HCT116 (cell line): ENCODE measurements around the gene OLFML2B. TPM values are rescaled to one million over a fixed set of nuclear protein-coding genes. Genes with fewer than 3 reads are reported as not detected.

Experiments
- ATAC-seq: fragments of 200-7000 bp; cut with Tn5 transposase; 2 replicates; pipeline ENCODE4 v1.9.1; 2020; ENCODE audit warnings: mild to moderate bottlenecking, moderate library complexity
- BruUV-seq: library from RNA; stranded (reverse); fragments of 400-500 nt; replicated peaks from 2 replicates; lab custom pipeline; 2021; lab: Mats Ljungman, UMichigan
- CTCF ChIA-PET: fragments of 300-600 bp; sonication (Branson Sonifier 250); formaldehyde crosslinking; loops from one replicate; lab custom pipeline; 2021; ENCODE audit warnings: antibody characterized with exemption; lab: Charles Lee
- POLR2A ChIA-PET: fragments of 300-600, 350-600 bp; sonication (Branson Sonifier 250); formaldehyde crosslinking; loops from one replicate; lab custom pipeline; 2021; ENCODE audit warnings: antibody characterized with exemption; lab: Charles Lee
- RAD21 ChIA-PET, 2 experiments: fragments of 300-600 bp; sonication (Branson Sonifier 250); formaldehyde crosslinking; loops; one replicate each; lab custom pipeline; 2023; ENCODE audit warnings: low total read pairs in 2 of 2; ENCODE audit not compliant: uncharacterized antibody in 2 of 2, unreplicated experiment in 2 of 2, low non-redundant PET in 1 of 2; lab: Charles Lee
- DNase-seq: peaks from one replicate; pipeline ENCODE4 v3.0.0-alpha.2; 2010; ENCODE audit warnings: low read depth, low spot score
- H2AFZ ChIP-seq: fragments of 200-600 bp; shearing (Covaris generic), sonication (generic); 2 replicates; pipeline ENCODE4 v1.6.1; 2017; ENCODE audit warnings: low read depth, mixed run types, mixed read lengths, antibody characterized with exemption, low read length; ENCODE audit not compliant: poor library complexity, severe bottlenecking
- H3K27ac ChIP-seq: 2 replicates; pipeline ENCODE4 v1.5.1; 2012; ENCODE audit warnings: low read depth, low read length
- H3K27me3 ChIP-seq: fragments of 200-600 bp; sonication (generic); 2 replicates; pipeline ENCODE4 v1.6.1; 2016; ENCODE audit warnings: mixed run types, low read length, mixed read lengths; ENCODE audit not compliant: insufficient read depth
- H3K36me3 ChIP-seq, 2 experiments: fragments of 200-500 bp in 1 of 2; fragments of 200-600 bp in 1 of 2; sonication (Bioruptor generic) in 1 of 2; sonication (generic) in 1 of 2; 2 replicates each; pipeline versions ENCODE4 v1.5.1 to v1.6.1; 2014 to 2016; ENCODE audit warnings: low read length in 2 of 2, inconsistent platforms in 1 of 2, mixed read lengths in 1 of 2, mixed run types in 1 of 2; ENCODE audit not compliant: insufficient read depth in 2 of 2, control insufficient read depth in 1 of 2
- H3K4me1 ChIP-seq, 2 experiments: fragments of 200-600 bp in 1 of 2; sonication (generic) in 1 of 2; 2 replicates each; pipeline versions ENCODE4 v1.5.1 to v1.6.1; 2012 to 2017; ENCODE audit warnings: low read length in 2 of 2, inconsistent platforms in 1 of 2, mild to moderate bottlenecking in 1 of 2, mixed read lengths in 1 of 2, mixed run types in 1 of 2, moderate library complexity in 1 of 2; ENCODE audit not compliant: insufficient read depth in 2 of 2, control insufficient read depth in 1 of 2
- H3K4me2 ChIP-seq: fragments of 200-600 bp; sonication (generic); 2 replicates; pipeline ENCODE4 v1.6.1; 2017; ENCODE audit warnings: mixed run types, low read length, mixed read lengths
- H3K4me3 ChIP-seq, 2 experiments: fragments of 200-600 bp in 1 of 2; sonication (generic) in 1 of 2; replicated peaks in 1 of 2; 2 replicates each; pipeline ENCODE4 v1.5.1; 2011 to 2016; ENCODE audit warnings: low read length in 2 of 2, control low read depth in 1 of 2, low read depth in 1 of 2, mild to moderate bottlenecking in 1 of 2, mixed read lengths in 1 of 2, mixed run types in 1 of 2
- H3K79me2 ChIP-seq: fragments of 200-600 bp; sonication (generic); 2 replicates; pipeline ENCODE4 v1.6.1; 2017; ENCODE audit warnings: mild to moderate bottlenecking, mixed run types, low read length, moderate library complexity, mixed read lengths; ENCODE audit not compliant: insufficient read depth
- H3K9ac ChIP-seq: fragments of 200-600 bp; sonication (generic); 2 replicates; pipeline ENCODE4 v1.6.1; 2016; ENCODE audit warnings: low read length, mixed read lengths
- H3K9me2 ChIP-seq: fragments of 200-600 bp; sonication (generic), shearing (Covaris generic); 2 replicates; pipeline ENCODE4 v1.6.1; 2017; ENCODE audit warnings: mixed run types, mild to moderate bottlenecking, moderate library complexity; ENCODE audit not compliant: insufficient read depth
- H3K9me3 ChIP-seq, 2 experiments: fragments of 200-500 bp in 1 of 2; fragments of 200-600 bp in 1 of 2; sonication (Bioruptor generic) in 1 of 2; sonication (generic) in 1 of 2; 2 replicates each; pipeline ENCODE4 v1.6.1; 2014 to 2017; ENCODE audit warnings: low read length in 2 of 2, mixed read lengths in 2 of 2, inconsistent platforms in 1 of 2, low read depth in 1 of 2, mild to moderate bottlenecking in 1 of 2, mixed run types in 1 of 2, moderate library complexity in 1 of 2; ENCODE audit not compliant: control insufficient read depth in 1 of 2, insufficient read depth in 1 of 2
- H4K20me1 ChIP-seq: fragments of 200-600 bp; sonication (generic), shearing (Covaris generic); 2 replicates; pipeline ENCODE4 v1.6.1; 2017; ENCODE audit warnings: mixed run types, mild to moderate bottlenecking, moderate library complexity; ENCODE audit not compliant: insufficient read depth
- CEBPB ChIP-seq: IDR thresholded peaks from 2 replicates; pipeline ENCODE4 v1.6.1; 2012; ENCODE audit warnings: low read depth
- EGR1 ChIP-seq: IDR thresholded peaks from 2 replicates; pipeline ENCODE4 v1.6.1; 2012; ENCODE audit warnings: low read depth
- ELF1 ChIP-seq: IDR thresholded peaks from 2 replicates; pipeline ENCODE4 v1.6.1; 2012; ENCODE audit warnings: low read depth, borderline replicate concordance
- EZH2 ChIP-seq: fragments of 200-600 bp; sonication (generic); IDR thresholded peaks from 2 replicates; pipeline ENCODE4 v1.6.1; 2017; ENCODE audit warnings: antibody characterized with exemption, mixed run types
- EZH2phosphoT487 ChIP-seq: fragments of 200-600 bp; IDR thresholded peaks from 2 replicates; pipeline ENCODE4 v1.6.1; 2018; ENCODE audit warnings: antibody characterized with exemption, borderline replicate concordance
- FOSL1 ChIP-seq: IDR thresholded peaks from 2 replicates; pipeline ENCODE4 v1.6.1; 2012; ENCODE audit warnings: low read depth
- JUND ChIP-seq: IDR thresholded peaks from 2 replicates; pipeline ENCODE4 v1.6.1; 2012
- POLR2A ChIP-seq: IDR thresholded peaks from 2 replicates; pipeline ENCODE4 v1.7.0; 2011; ENCODE audit warnings: borderline replicate concordance; ENCODE audit not compliant: insufficient read depth, insufficient read length; ENCODE audit errors: extremely low read depth
- RAD21 ChIP-seq: IDR thresholded peaks from 2 replicates; pipeline ENCODE4 v1.6.1; 2012; ENCODE audit warnings: low read depth, mild to moderate bottlenecking
- TCF7L2 ChIP-seq: IDR thresholded peaks from 2 replicates; pipeline ENCODE4 v1.7.0; 2011; ENCODE audit warnings: borderline replicate concordance, inconsistent platforms; ENCODE audit not compliant: insufficient read depth, insufficient read length; ENCODE audit errors: extremely low read depth
- YY1 ChIP-seq: IDR thresholded peaks from 2 replicates; pipeline ENCODE4 v1.6.1; 2011; ENCODE audit warnings: low read length, low read depth, moderate library complexity, mild to moderate bottlenecking; ENCODE audit not compliant: insufficient replicate concordance; ENCODE audit errors: extremely low read depth
- ZFX ChIP-seq: fragments of 450-650 bp; IDR thresholded peaks from 2 replicates; pipeline ENCODE4 v1.6.1; 2017
- ZNF274 ChIP-seq: fragments of 200-500 bp; sonication (Bioruptor generic); IDR thresholded peaks from 2 replicates; pipeline ENCODE4 v1.6.1; 2014; ENCODE audit warnings: mild to moderate bottlenecking, low read depth, low read length, inconsistent platforms
- intact Hi-C: fragments of 100-400 bp; cut with micrococcal nuclease; formaldehyde crosslinking; loops from 2 replicates; pipeline ENCODE4 v1.10.0; 2022
- total RNA-seq: library from RNA; stranded (reverse); gene quantifications from one replicate; pipeline ENCODE4 v1.2.1, GENCODE V29; 2021; ENCODE audit not compliant: unreplicated experiment
- TF ChIP-seq, protein P1 (sequence below): IDR thresholded peaks from 2 replicates; pipeline ENCODE4 v1.6.1; 2012
- TF ChIP-seq, protein P2 (sequence below), 3 experiments: fragments of 200-600 bp in 1 of 3; sonication (generic) in 1 of 3; IDR thresholded peaks in 2 of 3; conservative IDR thresholded peaks in 1 of 3; 2 replicates each; pipeline ENCODE4 v1.5.1; 2012 to 2017; ENCODE audit warnings: low read depth in 2 of 3, low read length in 2 of 3, antibody characterized with exemption in 1 of 3, borderline replicate concordance in 1 of 3, control low read depth in 1 of 3, mild to moderate bottlenecking in 1 of 3, mixed read lengths in 1 of 3, mixed run types in 1 of 3, moderate library complexity in 1 of 3; ENCODE audit not compliant: insufficient read depth in 1 of 3
- TF ChIP-seq, protein P3 (sequence below): IDR thresholded peaks from 2 replicates; pipeline ENCODE4 v1.6.1; 2012
- TF ChIP-seq, protein P4 (sequence below): IDR thresholded peaks from 2 replicates; pipeline ENCODE4 v1.6.1; 2011; ENCODE audit warnings: mild to moderate bottlenecking, low read length, moderate library complexity; ENCODE audit not compliant: insufficient replicate concordance; ENCODE audit errors: extremely low read depth
- TF ChIP-seq, protein P5 (sequence below): IDR thresholded peaks from 2 replicates; pipeline ENCODE4 v1.6.1; 2012; ENCODE audit warnings: low read depth

The OLFML2B gene
- total RNA-seq, 1 experiment from 2014 or later: 1.3 TPM

DNA sequence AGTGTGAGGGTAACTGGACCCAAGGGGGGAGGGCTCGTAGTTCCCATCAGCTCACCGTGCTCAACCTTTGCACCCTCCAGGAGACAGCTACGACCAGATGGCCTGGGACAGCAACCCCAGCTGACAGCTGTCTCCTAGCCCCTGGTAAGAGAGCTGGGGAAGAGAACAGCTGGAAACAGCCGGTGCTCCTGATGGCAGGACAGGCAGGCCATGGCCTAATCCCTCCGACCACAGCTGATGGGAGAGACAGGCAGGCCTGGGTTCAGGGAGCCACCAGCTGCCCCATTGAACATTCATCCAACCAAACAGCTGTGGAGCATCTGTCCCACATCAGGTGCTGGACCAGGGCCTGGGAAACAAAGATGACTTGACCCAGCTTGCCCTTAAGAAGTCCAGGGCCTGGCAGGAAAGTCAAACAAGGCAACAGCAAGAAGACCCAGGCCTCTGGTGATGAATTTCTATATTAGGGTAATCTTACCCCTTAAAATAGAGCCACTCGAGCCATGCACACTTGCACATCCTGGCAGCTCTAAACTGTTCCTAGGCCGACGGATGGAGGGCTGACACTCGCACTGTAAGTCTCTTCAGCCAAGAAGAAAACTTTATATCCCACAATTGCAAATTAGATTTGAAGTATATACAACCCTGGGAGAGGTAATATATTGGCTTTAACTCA is 12.2 kb downstream of the OLFML2B start:
- H3K27me3 ChIP-seq: no peaks in the 10 kb centered on the region
- no peak for DNase-seq
- no peaks in the 10 kb centered on the region for H3K9me2 ChIP-seq
- no peak for ATAC-seq
- intact Hi-C loops: no loop called here
- no peak overlapping the region for H3K9ac ChIP-seq
- H3K4me3 ChIP-seq: no peak overlapping the region
- CTCF ChIA-PET: interaction anchor here (1.2 kb wide), 1 partner anchor 26 kb away, joined by 3 read pairs; no protein-coding TSS in a partner anchor
- no peaks in the 10 kb centered on the region for H4K20me1 ChIP-seq
- no peak overlapping the region for H2AFZ ChIP-seq
- POLR2A ChIA-PET: no interaction called here
- no peak overlapping the region for H3K27ac ChIP-seq
- H3K36me3 ChIP-seq: no peaks in the 10 kb centered on the region
- H3K4me1 ChIP-seq: no peaks in the 10 kb centered on the region
- RAD21 ChIA-PET: no interaction called here
- no peaks in the 10 kb centered on the region for H3K79me2 ChIP-seq
- TF ChIP-seq, protein P1, sequence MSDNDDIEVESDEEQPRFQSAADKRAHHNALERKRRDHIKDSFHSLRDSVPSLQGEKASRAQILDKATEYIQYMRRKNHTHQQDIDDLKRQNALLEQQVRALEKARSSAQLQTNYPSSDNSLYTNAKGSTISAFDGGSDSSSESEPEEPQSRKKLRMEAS: no peak
- TF ChIP-seq EGR1 (no peak), ELF1 (no peak), ZFX (no peak), POLR2A (no peak), FOSL1 (no peak), EZH2 (no peak), EZH2phosphoT487 (no peak), TCF7L2 (no peak), JUND (no peak), RAD21 (no peak), YY1 (no peak), CEBPB (no peak), ZNF274 (no peak)
- TF ChIP-seq, protein P2, sequence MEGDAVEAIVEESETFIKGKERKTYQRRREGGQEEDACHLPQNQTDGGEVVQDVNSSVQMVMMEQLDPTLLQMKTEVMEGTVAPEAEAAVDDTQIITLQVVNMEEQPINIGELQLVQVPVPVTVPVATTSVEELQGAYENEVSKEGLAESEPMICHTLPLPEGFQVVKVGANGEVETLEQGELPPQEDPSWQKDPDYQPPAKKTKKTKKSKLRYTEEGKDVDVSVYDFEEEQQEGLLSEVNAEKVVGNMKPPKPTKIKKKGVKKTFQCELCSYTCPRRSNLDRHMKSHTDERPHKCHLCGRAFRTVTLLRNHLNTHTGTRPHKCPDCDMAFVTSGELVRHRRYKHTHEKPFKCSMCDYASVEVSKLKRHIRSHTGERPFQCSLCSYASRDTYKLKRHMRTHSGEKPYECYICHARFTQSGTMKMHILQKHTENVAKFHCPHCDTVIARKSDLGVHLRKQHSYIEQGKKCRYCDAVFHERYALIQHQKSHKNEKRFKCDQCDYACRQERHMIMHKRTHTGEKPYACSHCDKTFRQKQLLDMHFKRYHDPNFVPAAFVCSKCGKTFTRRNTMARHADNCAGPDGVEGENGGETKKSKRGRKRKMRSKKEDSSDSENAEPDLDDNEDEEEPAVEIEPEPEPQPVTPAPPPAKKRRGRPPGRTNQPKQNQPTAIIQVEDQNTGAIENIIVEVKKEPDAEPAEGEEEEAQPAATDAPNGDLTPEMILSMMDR (IDR thresholded peaks at IDR 0.05 in 2 of 3, conservative IDR thresholded peaks at IDR 0.05 in 1 of 3; ENCODE audit: borderline replicate concordance in 1 of 3, insufficient read depth in 1 of 3, low read depth in 2 of 3, low read length in 2 of 3): no peak
- TF ChIP-seq, protein P3, sequence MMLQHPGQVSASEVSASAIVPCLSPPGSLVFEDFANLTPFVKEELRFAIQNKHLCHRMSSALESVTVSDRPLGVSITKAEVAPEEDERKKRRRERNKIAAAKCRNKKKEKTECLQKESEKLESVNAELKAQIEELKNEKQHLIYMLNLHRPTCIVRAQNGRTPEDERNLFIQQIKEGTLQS: no peak
- TF ChIP-seq, protein P4, sequence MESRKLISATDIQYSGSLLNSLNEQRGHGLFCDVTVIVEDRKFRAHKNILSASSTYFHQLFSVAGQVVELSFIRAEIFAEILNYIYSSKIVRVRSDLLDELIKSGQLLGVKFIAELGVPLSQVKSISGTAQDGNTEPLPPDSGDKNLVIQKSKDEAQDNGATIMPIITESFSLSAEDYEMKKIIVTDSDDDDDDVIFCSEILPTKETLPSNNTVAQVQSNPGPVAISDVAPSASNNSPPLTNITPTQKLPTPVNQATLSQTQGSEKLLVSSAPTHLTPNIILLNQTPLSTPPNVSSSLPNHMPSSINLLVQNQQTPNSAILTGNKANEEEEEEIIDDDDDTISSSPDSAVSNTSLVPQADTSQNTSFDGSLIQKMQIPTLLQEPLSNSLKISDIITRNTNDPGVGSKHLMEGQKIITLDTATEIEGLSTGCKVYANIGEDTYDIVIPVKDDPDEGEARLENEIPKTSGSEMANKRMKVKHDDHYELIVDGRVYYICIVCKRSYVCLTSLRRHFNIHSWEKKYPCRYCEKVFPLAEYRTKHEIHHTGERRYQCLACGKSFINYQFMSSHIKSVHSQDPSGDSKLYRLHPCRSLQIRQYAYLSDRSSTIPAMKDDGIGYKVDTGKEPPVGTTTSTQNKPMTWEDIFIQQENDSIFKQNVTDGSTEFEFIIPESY: no peak
- TF ChIP-seq, protein P5, sequence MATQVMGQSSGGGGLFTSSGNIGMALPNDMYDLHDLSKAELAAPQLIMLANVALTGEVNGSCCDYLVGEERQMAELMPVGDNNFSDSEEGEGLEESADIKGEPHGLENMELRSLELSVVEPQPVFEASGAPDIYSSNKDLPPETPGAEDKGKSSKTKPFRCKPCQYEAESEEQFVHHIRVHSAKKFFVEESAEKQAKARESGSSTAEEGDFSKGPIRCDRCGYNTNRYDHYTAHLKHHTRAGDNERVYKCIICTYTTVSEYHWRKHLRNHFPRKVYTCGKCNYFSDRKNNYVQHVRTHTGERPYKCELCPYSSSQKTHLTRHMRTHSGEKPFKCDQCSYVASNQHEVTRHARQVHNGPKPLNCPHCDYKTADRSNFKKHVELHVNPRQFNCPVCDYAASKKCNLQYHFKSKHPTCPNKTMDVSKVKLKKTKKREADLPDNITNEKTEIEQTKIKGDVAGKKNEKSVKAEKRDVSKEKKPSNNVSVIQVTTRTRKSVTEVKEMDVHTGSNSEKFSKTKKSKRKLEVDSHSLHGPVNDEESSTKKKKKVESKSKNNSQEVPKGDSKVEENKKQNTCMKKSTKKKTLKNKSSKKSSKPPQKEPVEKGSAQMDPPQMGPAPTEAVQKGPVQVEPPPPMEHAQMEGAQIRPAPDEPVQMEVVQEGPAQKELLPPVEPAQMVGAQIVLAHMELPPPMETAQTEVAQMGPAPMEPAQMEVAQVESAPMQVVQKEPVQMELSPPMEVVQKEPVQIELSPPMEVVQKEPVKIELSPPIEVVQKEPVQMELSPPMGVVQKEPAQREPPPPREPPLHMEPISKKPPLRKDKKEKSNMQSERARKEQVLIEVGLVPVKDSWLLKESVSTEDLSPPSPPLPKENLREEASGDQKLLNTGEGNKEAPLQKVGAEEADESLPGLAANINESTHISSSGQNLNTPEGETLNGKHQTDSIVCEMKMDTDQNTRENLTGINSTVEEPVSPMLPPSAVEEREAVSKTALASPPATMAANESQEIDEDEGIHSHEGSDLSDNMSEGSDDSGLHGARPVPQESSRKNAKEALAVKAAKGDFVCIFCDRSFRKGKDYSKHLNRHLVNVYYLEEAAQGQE: no peak
- no TSS peak for BruUV-seq
- H3K9me3 ChIP-seq: 0 out of 4 replicates have a peak, but pooled peaks cover 0 to 3% of the 10 kb centered on the region in 2 experiments
- no peak overlapping the region for H3K4me2 ChIP-seq
